PC-3 (cell line): ENCODE measurements around the gene COL6A2. TPM values are rescaled to one million over a fixed set of nuclear protein-coding genes. Genes with fewer than 3 reads are reported as not detected.

Experiments
- ATAC-seq: fragments of 200-7000 bp; cut with Tn5 transposase; 2 replicates; pipeline ENCODE4 v1.9.1; 2020; ENCODE audit warnings: mild to moderate bottlenecking, moderate library complexity
- BruUV-seq: library from RNA; stranded (reverse); fragments of 400-500 nt; replicated peaks from 2 replicates; lab custom pipeline; 2021; lab: Mats Ljungman, UMichigan
- CTCF ChIA-PET: fragments of 300-600 bp; sonication (Branson Sonifier 250); formaldehyde crosslinking; loops from one replicate; lab custom pipeline; 2022; ENCODE audit warnings: antibody characterized with exemption; lab: Charles Lee
- POLR2A ChIA-PET: fragments of 300-600 bp; sonication (Branson Sonifier 250); formaldehyde crosslinking; loops from one replicate; lab custom pipeline; 2022; ENCODE audit warnings: antibody characterized with exemption; ENCODE audit not compliant: unreplicated experiment; lab: Charles Lee
- DNase-seq: peaks from one replicate; pipeline ENCODE4 v3.0.0-alpha.2; 2015
- H2AFZ ChIP-seq: fragments of 300-600 bp; sonication (generic); 2 replicates; pipeline ENCODE4 v1.6.0; 2016; ENCODE audit warnings: antibody characterized with exemption, low read length
- H3F3A ChIP-seq: fragments of 300-600 bp; sonication (generic); one replicate; pipeline ENCODE4 v1.6.0; 2017; ENCODE audit warnings: antibody characterized with exemption, low read length, control low read depth, mild to moderate bottlenecking; ENCODE audit not compliant: unreplicated experiment
- H3K27ac ChIP-seq: fragments of 300-600 bp; sonication (generic); 2 replicates; pipeline ENCODE4 v1.5.1; 2016; ENCODE audit warnings: mild to moderate bottlenecking, low read length
- H3K27me3 ChIP-seq: fragments of 300-600 bp; sonication (generic); 2 replicates; pipeline ENCODE4 v1.6.1; 2016; ENCODE audit warnings: low read length, mixed read lengths
- H3K36me3 ChIP-seq: fragments of 300-600 bp; sonication (generic); 2 replicates; pipeline ENCODE4 v1.6.1; 2016; ENCODE audit warnings: low read depth, mixed run types, low read length, mixed read lengths
- H3K4me1 ChIP-seq: fragments of 300-600 bp; sonication (generic); 2 replicates; pipeline ENCODE4 v1.5.1; 2016; ENCODE audit warnings: low read length; ENCODE audit not compliant: insufficient read depth
- H3K4me2 ChIP-seq: fragments of 300-600 bp; sonication (generic); 2 replicates; pipeline ENCODE4 v1.6.0; 2016; ENCODE audit warnings: low read length
- H3K4me3 ChIP-seq: fragments of 300-600 bp; sonication (generic); 2 replicates; pipeline ENCODE4 v1.5.1; 2016; ENCODE audit warnings: mild to moderate bottlenecking, low read length, mixed read lengths
- H3K79me2 ChIP-seq: fragments of 300-600 bp; sonication (generic); 2 replicates; pipeline ENCODE4 v1.6.1; 2017; ENCODE audit warnings: low read length, mixed read lengths
- H3K9ac ChIP-seq: fragments of 300-600 bp; sonication (generic); 2 replicates; pipeline ENCODE4 v1.6.0; 2016; ENCODE audit warnings: mild to moderate bottlenecking, low read length
- H3K9me2 ChIP-seq: fragments of 300-600 bp; sonication (generic); replicated peaks from 2 replicates; pipeline ENCODE4 v1.6.1; 2016; ENCODE audit warnings: mixed run types, low read length, mixed read lengths
- H3K9me3 ChIP-seq: fragments of 300-600 bp; sonication (generic); 2 replicates; pipeline ENCODE4 v1.6.1; 2016; ENCODE audit warnings: low read length, mixed read lengths
- H4K20me1 ChIP-seq: fragments of 300-600 bp; sonication (generic); 2 replicates; pipeline ENCODE4 v1.6.1; 2016; ENCODE audit warnings: low read length, mixed read lengths
- EZH2 ChIP-seq: fragments of 300-600 bp; sonication (generic); IDR thresholded peaks from one replicate; pipeline ENCODE4 v1.6.1; 2017; ENCODE audit warnings: antibody characterized with exemption, mild to moderate bottlenecking, low read length; ENCODE audit not compliant: unreplicated experiment
- EZH2phosphoT487 ChIP-seq: fragments of 300-600 bp; sonication (generic); IDR thresholded peaks from 2 replicates; pipeline ENCODE4 v1.6.1; 2018; ENCODE audit warnings: mild to moderate bottlenecking, antibody characterized with exemption, low read length, borderline replicate concordance
- intact Hi-C: fragments of 100-400 bp; cut with micrococcal nuclease; formaldehyde crosslinking; loops from 2 replicates; pipeline ENCODE4 v1.9.0; 2023
- total RNA-seq: library from RNA; depleted of rRNA; stranded (reverse); fragments of >200 nt; gene quantifications from 2 replicates; pipeline ENCODE4 v1.2.3, GENCODE V29; 2014
- TF ChIP-seq, protein P1 (sequence below): fragments of 300-600 bp; sonication (generic); conservative IDR thresholded peaks from 2 replicates; pipeline ENCODE4 v1.5.1; 2017; ENCODE audit warnings: antibody characterized with exemption, low read depth, mild to moderate bottlenecking, low read length

COL6A2 gene
- total RNA-seq, 1 experiment from 2014 or later, result 521 TPM

DNA sequence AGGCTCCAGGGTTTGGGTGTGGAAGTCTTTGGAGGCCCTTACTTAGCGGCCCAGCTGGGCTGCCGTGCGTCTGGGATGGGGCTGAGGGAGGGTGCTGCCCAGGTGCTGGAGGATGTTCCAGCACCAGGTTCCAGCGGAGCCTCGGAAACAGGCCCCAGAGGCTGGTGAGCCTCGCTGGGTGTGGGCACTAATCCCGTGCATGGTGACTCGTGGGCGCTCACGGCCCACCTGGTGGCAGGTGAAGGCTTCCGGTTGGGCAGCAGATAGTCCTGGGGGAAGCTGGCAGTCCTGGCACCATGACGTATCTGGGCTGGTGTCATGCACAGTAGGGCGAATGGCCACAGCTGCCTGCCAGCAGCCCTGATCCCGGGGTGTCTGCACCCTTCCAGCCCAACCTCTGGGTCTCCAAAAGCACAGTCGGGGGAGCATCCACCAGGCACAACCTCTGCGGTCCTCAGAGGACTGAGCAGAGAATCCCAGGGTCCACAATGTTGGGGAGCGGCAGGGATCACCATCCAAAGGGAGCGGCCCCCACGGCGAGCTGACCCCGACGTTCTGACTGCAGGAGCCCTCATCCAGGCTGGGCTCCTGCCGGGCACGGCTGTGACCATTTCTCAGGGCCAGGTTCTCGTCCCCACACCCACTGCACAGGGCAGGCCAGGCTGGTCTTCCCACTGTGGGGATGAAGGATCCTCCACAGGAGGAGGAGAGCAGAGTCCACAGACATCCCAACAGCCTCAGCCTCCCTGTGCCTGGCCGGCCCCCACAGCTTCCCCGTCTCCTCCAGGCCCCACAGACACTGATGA lies 32.1 kb downstream of the COL6A2 start:
- no peak overlapping the region for H3K9ac ChIP-seq
- ATAC-seq (no peak), DNase-seq (no peak)
- no peak for TF ChIP-seq EZH2phosphoT487
- TF ChIP-seq EZH2, result no peak
- TF ChIP-seq, protein P1, sequence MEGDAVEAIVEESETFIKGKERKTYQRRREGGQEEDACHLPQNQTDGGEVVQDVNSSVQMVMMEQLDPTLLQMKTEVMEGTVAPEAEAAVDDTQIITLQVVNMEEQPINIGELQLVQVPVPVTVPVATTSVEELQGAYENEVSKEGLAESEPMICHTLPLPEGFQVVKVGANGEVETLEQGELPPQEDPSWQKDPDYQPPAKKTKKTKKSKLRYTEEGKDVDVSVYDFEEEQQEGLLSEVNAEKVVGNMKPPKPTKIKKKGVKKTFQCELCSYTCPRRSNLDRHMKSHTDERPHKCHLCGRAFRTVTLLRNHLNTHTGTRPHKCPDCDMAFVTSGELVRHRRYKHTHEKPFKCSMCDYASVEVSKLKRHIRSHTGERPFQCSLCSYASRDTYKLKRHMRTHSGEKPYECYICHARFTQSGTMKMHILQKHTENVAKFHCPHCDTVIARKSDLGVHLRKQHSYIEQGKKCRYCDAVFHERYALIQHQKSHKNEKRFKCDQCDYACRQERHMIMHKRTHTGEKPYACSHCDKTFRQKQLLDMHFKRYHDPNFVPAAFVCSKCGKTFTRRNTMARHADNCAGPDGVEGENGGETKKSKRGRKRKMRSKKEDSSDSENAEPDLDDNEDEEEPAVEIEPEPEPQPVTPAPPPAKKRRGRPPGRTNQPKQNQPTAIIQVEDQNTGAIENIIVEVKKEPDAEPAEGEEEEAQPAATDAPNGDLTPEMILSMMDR, result no peak
- H3K79me2 ChIP-seq, result no peaks in the 10 kb centered on the region
- POLR2A ChIA-PET, result no interaction called here
- H3K9me3 ChIP-seq, result no peaks in the 10 kb centered on the region
- H3K27ac ChIP-seq, result no peak overlapping the region
- no peaks in the 10 kb centered on the region for H3K27me3 ChIP-seq
- peaks cover 23% of the 10 kb centered on the region for H3K36me3 ChIP-seq
- H3F3A ChIP-seq, result no peaks in the 10 kb centered on the region
- intact Hi-C loops, result no loop called here
- CTCF ChIA-PET, result no interaction called here
- H3K4me2 ChIP-seq, result no peak overlapping the region
- H3K9me2 ChIP-seq, result no peaks in the 10 kb centered on the region
- BruUV-seq, result no TSS peak
- H3K4me1 ChIP-seq, result no peaks in the 10 kb centered on the region
- H4K20me1 ChIP-seq, result no peaks in the 10 kb centered on the region
- H2AFZ ChIP-seq, result no peak overlapping the region
- no peak overlapping the region for H3K4me3 ChIP-seq

DNA sequence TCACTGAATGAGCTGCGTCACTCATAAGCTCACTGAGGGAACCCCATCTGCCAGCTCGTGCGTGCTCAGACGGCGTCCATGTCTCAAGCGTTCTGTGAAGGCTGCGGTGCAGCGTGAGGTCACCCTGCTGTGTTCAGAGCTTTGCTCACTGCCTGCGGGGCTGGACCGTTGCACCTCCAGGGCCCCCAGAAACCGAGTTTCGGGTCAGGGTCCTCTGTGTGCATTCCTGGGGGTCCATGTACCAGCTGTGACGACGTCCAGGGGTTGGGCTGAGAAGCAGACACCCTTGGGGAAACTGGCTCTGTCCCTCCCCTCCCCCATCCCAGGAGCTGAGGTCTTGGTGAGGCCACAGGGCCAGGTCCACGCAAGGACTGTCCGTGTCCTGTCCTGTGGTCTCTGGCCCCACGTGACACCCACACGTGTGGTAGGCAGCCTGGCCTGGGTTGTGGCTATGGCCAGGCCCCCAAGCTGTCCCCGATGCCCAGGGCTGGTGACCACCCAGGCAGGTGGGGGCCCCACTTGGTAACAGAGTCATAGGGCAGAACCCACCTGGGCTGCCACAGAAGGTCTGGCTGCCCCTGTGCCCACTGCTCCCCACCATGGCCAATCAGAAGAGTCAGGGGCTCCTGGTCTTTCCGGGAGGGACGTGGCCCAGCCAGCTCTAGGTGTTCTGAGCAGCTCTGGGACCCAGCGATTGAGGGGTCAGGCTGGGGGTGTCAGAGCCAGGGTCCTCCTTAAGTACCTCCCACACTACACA lies 33.1 kb downstream of the COL6A2 start:
- peak; percentile 2 for ATAC-seq
- CTCF ChIA-PET, result no interaction called here

More for the DNA sequence above, 33.1 kb downstream of the COL6A2 start:
- H3K27me3 ChIP-seq, result no peaks in the 10 kb centered on the region
- no peak overlapping the region for H3K4me2 ChIP-seq
- no peak overlapping the region for H3K9ac ChIP-seq
- no peak overlapping the region for H2AFZ ChIP-seq
- no peak overlapping the region for H3K4me3 ChIP-seq
- no TSS peak for BruUV-seq
- no peaks in the 10 kb centered on the region for H3K4me1 ChIP-seq
- peaks cover 17% of the 10 kb centered on the region for H3K36me3 ChIP-seq
- no peak for TF ChIP-seq EZH2phosphoT487
- TF ChIP-seq, protein P1, result no peak
- TF ChIP-seq EZH2, result no peak
- H3K27ac ChIP-seq, result no peak overlapping the region
- intact Hi-C loops, result no loop called here
- no peak for DNase-seq
- no peaks in the 10 kb centered on the region for H3K9me3 ChIP-seq
- no peaks in the 10 kb centered on the region for H3K79me2 ChIP-seq
- no peaks in the 10 kb centered on the region for H3K9me2 ChIP-seq
- no peaks in the 10 kb centered on the region for H3F3A ChIP-seq
- POLR2A ChIA-PET, result interaction anchor here (0.5 kb wide), 1 partner anchor 157 kb away, joined by 13 read pairs; no protein-coding TSS in a partner anchor
- no peaks in the 10 kb centered on the region for H4K20me1 ChIP-seq
